Body of pancreas (tissue), 4 donors: ENCODE results near the gene ZNF24. TPM values are rescaled to one million over a fixed set of nuclear protein-coding genes. Genes with fewer than 3 reads are reported as not detected.

Experiments
- ATAC-seq: fragments of 150-250 bp; one replicate; pipeline ENCODE4 v1.9.1; 2016
- DNase-seq, 4 donors: peaks; one replicate each; pipeline ENCODE4 v3.0.0-alpha.2; 2019
- H3K27ac ChIP-seq, 4 donors: fragments of 200-600 bp; sonication (generic); 1 replicate in 3 of 4; 2 replicates in 1 of 4; pipeline versions ENCODE4 v1.5.1 to v1.6.1; 2016 to 2019; ENCODE audit warnings: mild to moderate bottlenecking in 1 of 4, mixed read lengths in 1 of 4, moderate library complexity in 1 of 4
- H3K27me3 ChIP-seq, 2 donors: fragments of 200-600 bp; sonication (generic); one replicate each; pipeline ENCODE4 v1.6.0; 2016; ENCODE audit warnings: mild to moderate bottlenecking in 1 of 2
- H3K36me3 ChIP-seq, 2 donors: fragments of 200-600 bp; sonication (generic); replicated peaks in 1 of 2; 2 replicates each; pipeline ENCODE4 v1.5.1; 2016; ENCODE audit warnings: low read depth in 2 of 2; ENCODE audit not compliant: insufficient read depth in 1 of 2
- H3K4me1 ChIP-seq: fragments of 200-600 bp; sonication (generic); one replicate; pipeline ENCODE4 v1.6.0; 2016
- H3K4me3 ChIP-seq, 2 donors: fragments of 200-600 bp; sonication (generic); 1 replicate in 1 of 2; 2 replicates in 1 of 2; pipeline ENCODE4 v1.5.1; 2016 to 2019
- H3K9me3 ChIP-seq, 3 donors: fragments of 200-600 bp; sonication (generic); 1 replicate in 2 of 3; 2 replicates in 1 of 3; pipeline ENCODE4 v1.5.1; 2016
- CTCF ChIP-seq, 7 experiments: fragments of 450-650 bp in 4 of 7; fragments of 200-600 bp in 3 of 7; sonication (generic) in 3 of 7; IDR thresholded peaks; one replicate each; pipeline ENCODE4 v1.5.1; 2016 to 2019; ENCODE audit warnings: antibody characterized with exemption in 7 of 7
- POLR2A ChIP-seq, 3 donors: fragments of 450-650 bp; IDR thresholded peaks; one replicate each; pipeline ENCODE4 v1.6.1; 2016; ENCODE audit warnings: antibody characterized with exemption in 3 of 3, mild to moderate bottlenecking in 2 of 3
- WGBS, 2 donors: methylation state at CpG; one replicate each; pipeline ENCODE4 v1.1.5; 2017; 5-methylcytosine and 5-hydroxymethylcytosine counted together
- intact Hi-C: fragments of 100-400 bp; cut with DNase I; formaldehyde crosslinking; loops from one replicate; pipeline ENCODE4 v1.15.1; 2023
- total RNA-seq, 2 donors: library from RNA; depleted of rRNA; stranded (reverse); fragments of >200 nt; gene quantifications; one replicate each; pipeline ENCODE4 v1.1.0, GENCODE V29; 2016

The ZNF24 gene
- 10 to 100 TPM; 17.9 to 18.5 TPM for total RNA-seq

- Histone ChIP-seq H3K4me1 (peaks cover 54% of the 10 kb centered on the region), H3K27ac (peak within 1 kb of the TSS; percentile 96 to 100 (median 98)), H3K4me3 (peak within 1 kb of the TSS; percentile 75 to 91), H3K27me3 (no peaks in the 10 kb centered on the region), H3K36me3 (peaks cover 5 to 10% of the 10 kb centered on the region in 2 donors), H3K9me3 (no peaks in the 10 kb centered on the region)
- 1% methylated on average over 54 to 64 of the region's 64 CpGs for WGBS, 2 donors
- intact Hi-C loops: no loop called here
- TF ChIP-seq CTCF (IDR thresholded peaks at IDR 0.05) (no peak), POLR2A (IDR thresholded peaks at IDR 0.05) (peak; percentile 84 to 96 (median 93))
- peak; percentile 96 for ATAC-seq
- peak; percentile 96 to 98 (median 97) for DNase-seq
Observed at GRCh38 chr18:35343936-35344735, at the start of gene ZNF24. Gene ZNF24, minus strand, starts transcription at chr18:35344420. Its CDS starts 3,770 bp downstream, at chr18:35340650.

GRCh38 chr18:35393716-35394115, 49.5 kb upstream of the ZNF24 start:
- H3K9me3 ChIP-seq: no peaks in the 10 kb centered on the region
- DNase-seq (no peak), ATAC-seq (no peak)
- no peaks in the 10 kb centered on the region for H3K4me1 ChIP-seq
- no peaks in the 10 kb centered on the region for H3K27me3 ChIP-seq
- H3K4me3 ChIP-seq: no peak overlapping the region
- H3K36me3 ChIP-seq: no peaks in the 10 kb centered on the region
- no peak for TF ChIP-seq CTCF (IDR thresholded peaks at IDR 0.05)
- TF ChIP-seq POLR2A (IDR thresholded peaks at IDR 0.05): no peak
- intact Hi-C loops: no loop called here
- H3K27ac ChIP-seq: no peak overlapping the region

GRCh38 chr18:35392375-35392774, 48.2 kb upstream of the ZNF24 start:
- Histone ChIP-seq H3K9me3 (no peaks in the 10 kb centered on the region), H3K36me3 (no peaks in the 10 kb centered on the region), H3K4me1 (no peaks in the 10 kb centered on the region), H3K4me3 (no peak overlapping the region), H3K27ac (no peak overlapping the region), H3K27me3 (no peaks in the 10 kb centered on the region)
- DNase-seq (no peak), ATAC-seq (no peak)
- intact Hi-C loops: no loop called here
- TF ChIP-seq CTCF (IDR thresholded peaks at IDR 0.05) (no peak), POLR2A (IDR thresholded peaks at IDR 0.05) (no peak)

GRCh38 chr18:35390951-35391700, 46.9 kb upstream of the ZNF24 start:
- DNase-seq (no peak), ATAC-seq (no peak)
- TF ChIP-seq CTCF (IDR thresholded peaks at IDR 0.05): no peak
- TF ChIP-seq POLR2A (IDR thresholded peaks at IDR 0.05): no peak
- H3K4me3 ChIP-seq: no peak overlapping the region
- no peaks in the 10 kb centered on the region for H3K4me1 ChIP-seq
- no peaks in the 10 kb centered on the region for H3K36me3 ChIP-seq
- H3K9me3 ChIP-seq: no peaks in the 10 kb centered on the region
- WGBS, 2 donors: 15 to 44% methylated on average over 3 of the region's 3 CpGs
- no peaks in the 10 kb centered on the region for H3K27me3 ChIP-seq
- intact Hi-C loops: no loop called here
- H3K27ac ChIP-seq: no peak overlapping the region
